Subcutaneous abdominal adipose tissue (tissue), 5 donors: ENCODE data around the gene SMARCB1.

Experiments used
- H3K27ac ChIP-seq: one replicate; pipeline ENCODE4 v1.7.0; 2013; ENCODE audit warnings: low read depth, mild to moderate bottlenecking, inconsistent platforms, low read length, moderate library complexity
- H3K27me3 ChIP-seq, 5 donors: one replicate each; pipeline ENCODE4 v1.7.0; 2013; ENCODE audit warnings: low read length in 5 of 5, inconsistent platforms in 1 of 5; ENCODE audit not compliant: control insufficient read depth in 5 of 5, insufficient read depth in 4 of 5
- H3K36me3 ChIP-seq, 5 donors: one replicate each; pipeline ENCODE4 v1.7.0; 2013; ENCODE audit warnings: low read length in 5 of 5; ENCODE audit not compliant: control insufficient read depth in 5 of 5, insufficient read depth in 5 of 5
- H3K4me1 ChIP-seq, 5 donors: one replicate each; pipeline ENCODE4 v1.7.0; 2013; ENCODE audit warnings: low read length in 5 of 5, mild to moderate bottlenecking in 3 of 5, moderate library complexity in 1 of 5; ENCODE audit not compliant: control insufficient read depth in 5 of 5, insufficient read depth in 5 of 5
- H3K4me3 ChIP-seq, 5 donors: one replicate each; pipeline ENCODE4 v1.7.0; 2013; ENCODE audit warnings: low read length in 5 of 5, low read depth in 1 of 5
- H3K9ac ChIP-seq, 5 donors: one replicate each; pipeline ENCODE4 v1.7.0; 2013; ENCODE audit warnings: low read length in 5 of 5, mild to moderate bottlenecking in 4 of 5, moderate library complexity in 3 of 5
- H3K9me3 ChIP-seq, 5 donors: one replicate each; pipeline ENCODE4 v1.7.0; 2013; ENCODE audit warnings: low read length in 5 of 5; ENCODE audit not compliant: control insufficient read depth in 5 of 5
- donor health status: healthy.
- donor health status: healthy.
- donor health status: healthy.
- donor health status: healthy.
- donor health status: healthy.

Gene SMARCB1

DNA sequence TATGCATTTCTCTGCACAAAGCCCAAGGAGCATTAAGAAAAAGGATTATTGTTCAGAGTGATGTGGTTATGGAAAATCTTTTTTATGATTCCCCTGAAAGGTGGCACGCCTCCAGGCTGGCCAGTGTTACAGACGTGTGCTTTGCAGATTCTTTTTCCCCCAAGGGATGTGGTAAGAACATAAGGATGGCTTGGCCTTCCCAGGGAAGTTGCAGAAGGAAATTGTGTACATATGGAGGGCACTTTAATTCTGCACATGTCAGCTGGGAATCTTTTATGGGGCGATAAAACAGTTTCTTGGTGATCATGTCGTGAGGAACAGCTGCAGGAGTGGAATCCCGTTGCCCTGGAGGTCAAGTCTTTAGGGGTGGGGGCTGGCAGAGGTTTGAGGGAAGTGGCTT lies 9.7 kb downstream of the SMARCB1 start:
- Histone ChIP-seq H3K4me1 (peaks cover 5 to 17% (median 16%) of the 10 kb centered on the region in 5 donors), H3K9me3 (no peaks in the 10 kb centered on the region), H3K27ac (no peak overlapping the region), H3K9ac (no peak overlapping the region), H3K4me3 (no peak overlapping the region), H3K36me3 (peaks cover 3 to 84% (median 59%) of the 10 kb centered on the region in 5 donors), H3K27me3 (no peaks in the 10 kb centered on the region)

DNA sequence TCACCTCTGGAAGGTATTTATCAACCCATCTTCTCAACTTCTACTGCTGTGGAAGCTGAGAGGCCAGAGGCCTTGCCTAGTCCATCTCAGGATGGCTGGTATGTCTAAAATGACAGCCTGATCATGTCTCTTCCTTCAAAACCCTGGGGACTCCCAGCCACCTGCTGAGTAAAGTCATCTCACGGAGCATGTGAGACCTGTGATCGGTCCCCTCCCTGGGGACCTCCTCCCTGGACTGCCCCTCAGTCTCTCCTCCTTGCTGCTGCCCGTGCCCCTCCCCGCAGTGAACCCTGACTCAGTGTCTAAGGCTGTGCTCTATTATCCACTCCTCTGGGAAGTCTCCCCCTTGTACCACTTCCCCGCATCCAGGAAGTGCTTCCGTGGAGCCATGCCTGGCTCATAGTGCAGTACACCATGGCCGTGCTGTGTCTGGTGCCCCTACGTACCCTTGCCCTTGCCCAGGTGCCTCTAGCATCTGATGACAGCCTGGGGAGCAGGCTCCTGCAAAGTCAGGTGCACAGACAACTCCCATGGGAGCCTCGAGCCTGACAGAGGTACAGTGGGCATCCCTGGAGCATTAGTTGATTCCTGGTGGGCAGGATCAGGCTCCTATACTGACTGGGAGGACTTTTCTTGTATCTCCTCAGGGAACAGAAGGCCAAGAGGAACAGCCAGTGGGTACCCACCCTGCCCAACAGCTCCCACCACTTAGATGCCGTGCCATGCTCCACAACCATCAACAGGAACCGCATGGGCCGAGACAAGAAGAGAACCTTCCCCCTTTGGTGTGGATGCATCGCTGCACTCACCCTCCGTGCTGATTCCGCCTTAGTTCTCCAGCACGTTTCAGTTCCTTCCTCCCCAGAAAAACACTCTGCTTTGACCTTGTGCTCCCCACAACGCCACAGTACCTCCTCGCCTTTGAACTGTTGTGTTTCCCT lies 13.8 kb downstream of the SMARCB1 start:
- Histone ChIP-seq H3K4me3 (no peak overlapping the region), H3K9ac (no peak overlapping the region), H3K36me3 (peaks cover 0 to 83% (median 62%) of the 10 kb centered on the region in 5 donors), H3K4me1 (peaks cover 0 to 12% (median 4%) of the 10 kb centered on the region in 5 donors), H3K27me3 (no peaks in the 10 kb centered on the region), H3K9me3 (no peaks in the 10 kb centered on the region), H3K27ac (no peak overlapping the region)

DNA sequence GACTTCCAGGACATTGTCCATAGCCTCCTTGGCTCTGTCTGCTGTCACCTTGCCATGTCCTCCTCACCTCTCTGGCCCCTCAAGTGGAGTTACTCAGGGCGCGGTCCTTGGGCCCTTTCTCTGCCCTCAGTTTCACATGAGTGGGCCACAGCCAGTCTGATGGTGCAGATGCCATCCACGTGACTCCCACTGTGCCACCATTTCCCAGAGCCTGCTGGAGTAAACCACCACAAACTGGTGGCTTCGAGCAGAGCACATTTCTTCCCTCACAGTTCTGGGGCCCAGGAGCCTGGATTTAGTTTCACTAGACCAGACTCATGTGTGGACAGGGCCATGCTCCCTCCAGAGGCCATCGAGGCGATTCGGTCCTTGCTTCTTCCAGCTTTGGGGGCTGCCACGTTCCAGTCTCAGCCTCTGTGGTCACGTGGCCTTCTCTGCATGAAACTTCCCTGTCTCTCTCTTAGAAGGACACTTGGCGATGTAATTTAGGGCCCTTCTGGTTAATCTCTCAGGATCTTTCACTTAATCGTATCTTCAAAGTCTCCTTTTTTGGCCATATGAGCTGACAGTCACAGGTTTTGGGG lies 14.6 kb downstream of the SMARCB1 start:
- H3K27ac ChIP-seq, result no peak overlapping the region
- H3K4me1 ChIP-seq, result peaks cover 0 to 9% (median 4%) of the 10 kb centered on the region in 5 donors
- H3K9me3 ChIP-seq, result no peaks in the 10 kb centered on the region
- H3K36me3 ChIP-seq, result peaks cover 3 to 83% (median 63%) of the 10 kb centered on the region in 5 donors
- no peak overlapping the region for H3K9ac ChIP-seq
- no peak overlapping the region for H3K4me3 ChIP-seq
- H3K27me3 ChIP-seq, result no peaks in the 10 kb centered on the region

DNA sequence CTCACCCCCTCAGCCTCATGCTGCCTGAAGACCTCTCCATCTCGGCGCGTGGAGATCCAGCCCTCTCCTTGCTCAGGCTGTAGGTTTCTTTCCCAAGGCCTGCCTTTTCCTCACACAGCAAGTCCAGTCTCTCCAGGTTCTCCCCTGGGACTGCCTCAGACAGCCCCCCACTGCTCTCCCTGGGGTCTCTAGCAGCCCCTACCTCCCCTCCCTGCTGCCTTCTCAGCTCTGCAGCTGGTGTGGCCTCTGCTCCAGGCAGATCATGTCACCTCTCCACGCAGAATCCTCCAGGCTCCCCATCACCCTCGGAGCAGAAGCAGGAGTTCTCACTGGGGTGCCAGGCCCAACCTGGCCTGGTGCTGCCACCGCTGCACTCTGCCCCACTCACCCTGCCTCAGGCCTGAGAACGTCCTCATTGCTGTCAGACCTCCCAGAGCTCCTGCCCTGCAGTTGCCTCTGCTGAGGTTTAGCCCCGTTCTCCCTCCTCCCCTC lies 15.2 kb downstream of the SMARCB1 start:
- H3K4me1 ChIP-seq, result peaks cover 0 to 4% (median 0%) of the 10 kb centered on the region in 5 donors
- H3K36me3 ChIP-seq, result peaks cover 3 to 84% (median 65%) of the 10 kb centered on the region in 5 donors
- H3K9ac ChIP-seq, result no peak overlapping the region
- H3K27ac ChIP-seq, result no peak overlapping the region
- H3K27me3 ChIP-seq, result no peaks in the 10 kb centered on the region
- H3K4me3 ChIP-seq, result no peak overlapping the region
- H3K9me3 ChIP-seq, result no peaks in the 10 kb centered on the region

DNA sequence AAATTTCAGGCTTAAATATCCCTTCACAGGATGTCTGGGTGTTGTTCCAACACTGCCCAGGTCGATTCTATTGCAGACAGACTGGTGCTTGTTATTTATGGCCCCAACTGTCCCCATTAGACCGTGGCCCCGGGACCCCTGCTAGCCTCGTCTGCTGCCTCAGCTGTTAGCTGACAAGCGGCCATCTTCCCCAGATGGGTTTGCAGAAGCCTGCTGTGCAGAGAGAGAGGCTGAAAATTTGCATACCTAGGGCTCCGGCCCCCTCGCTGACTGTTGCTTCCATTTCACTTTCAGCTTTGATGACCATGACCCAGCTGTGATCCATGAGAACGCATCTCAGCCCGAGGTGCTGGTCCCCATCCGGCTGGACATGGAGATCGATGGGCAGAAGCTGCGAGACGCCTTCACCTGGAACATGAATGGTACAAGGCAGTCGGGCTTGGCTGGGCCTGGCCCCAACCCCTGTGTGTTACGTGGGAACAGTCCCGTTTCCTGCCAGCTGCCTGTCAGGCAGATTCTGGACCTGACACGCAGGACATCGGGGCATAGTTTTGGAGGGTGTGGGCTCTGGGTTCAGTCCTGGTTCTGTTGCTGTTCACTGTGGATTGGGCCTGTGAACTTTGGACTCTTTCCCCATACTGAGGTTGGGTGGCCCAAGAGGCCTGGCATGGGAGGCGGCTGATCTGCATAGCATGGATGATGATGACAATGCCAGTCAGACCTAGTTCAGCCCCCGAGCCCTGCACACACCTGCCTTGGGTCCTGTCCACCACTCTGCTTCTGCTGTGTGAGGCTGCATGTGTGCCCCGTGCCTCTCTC lies 16.4 kb downstream of the SMARCB1 start:
- H3K9ac ChIP-seq, result no peak overlapping the region
- peaks cover 0 to 4% (median 0%) of the 10 kb centered on the region in 5 donors for H3K4me1 ChIP-seq
- H3K4me3 ChIP-seq, result no peak overlapping the region
- H3K27ac ChIP-seq, result no peak overlapping the region
- H3K36me3 ChIP-seq, result peaks cover 3 to 81% (median 65%) of the 10 kb centered on the region in 5 donors
- no peaks in the 10 kb centered on the region for H3K9me3 ChIP-seq
- no peaks in the 10 kb centered on the region for H3K27me3 ChIP-seq

DNA sequence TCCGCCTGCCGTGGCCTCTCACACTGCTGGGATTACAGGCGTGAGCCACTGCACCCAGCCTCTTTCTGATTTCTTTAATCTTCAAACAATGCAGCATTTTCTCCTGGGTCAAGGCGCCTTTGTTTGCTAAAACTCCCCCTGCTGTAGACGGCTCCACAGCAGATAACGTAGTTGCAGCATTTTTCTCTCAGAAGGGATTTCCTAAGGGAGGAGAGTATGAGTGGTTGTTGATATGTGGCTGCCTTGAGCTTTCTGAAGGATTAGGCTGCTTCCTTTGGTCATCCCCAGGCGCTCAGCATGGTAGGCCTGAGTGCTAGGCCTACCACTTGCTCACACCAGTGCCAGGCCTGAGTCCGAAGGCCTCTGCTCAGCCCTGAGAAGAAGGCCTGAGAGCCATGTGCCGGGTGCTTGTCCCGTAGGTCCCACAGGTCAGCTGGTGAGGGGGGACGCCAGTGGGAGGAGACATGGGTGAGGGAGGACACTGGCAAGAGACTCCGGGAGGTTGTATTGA lies 18.1 kb downstream of the SMARCB1 start:
- Histone ChIP-seq H3K36me3 (peaks cover 3 to 70% (median 65%) of the 10 kb centered on the region in 5 donors), H3K9ac (no peak overlapping the region), H3K4me1 (peaks cover 0 to 4% (median 0%) of the 10 kb centered on the region in 5 donors), H3K9me3 (no peaks in the 10 kb centered on the region), H3K4me3 (no peak overlapping the region), H3K27ac (no peak overlapping the region), H3K27me3 (no peaks in the 10 kb centered on the region)

DNA sequence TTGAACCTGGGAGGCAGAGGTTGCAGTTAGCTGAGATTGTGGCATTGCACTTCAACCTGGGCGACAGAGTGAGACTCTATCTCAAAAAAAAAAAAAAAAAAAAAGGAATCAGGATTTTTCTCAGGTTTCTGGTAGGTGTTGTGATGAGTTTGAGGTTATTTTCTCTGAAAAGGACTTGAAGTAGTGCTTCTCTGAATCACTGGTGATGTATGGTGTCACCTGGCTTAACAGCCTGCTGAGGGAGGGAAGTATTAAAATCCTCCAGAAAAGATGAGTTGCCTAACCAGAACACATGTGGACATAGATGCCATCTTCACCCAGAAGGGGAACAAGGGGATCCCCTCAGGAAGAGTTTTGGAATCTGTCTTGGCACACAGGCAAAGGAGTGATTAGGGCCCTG lies 20.1 kb downstream of the SMARCB1 start:
- Histone ChIP-seq H3K9ac (no peak overlapping the region), H3K36me3 (peaks cover 11 to 64% (median 46%) of the 10 kb centered on the region in 5 donors), H3K9me3 (no peaks in the 10 kb centered on the region), H3K27ac (no peak overlapping the region), H3K4me1 (peaks cover 0 to 4% (median 0%) of the 10 kb centered on the region in 5 donors), H3K27me3 (no peaks in the 10 kb centered on the region), H3K4me3 (no peak overlapping the region)

DNA sequence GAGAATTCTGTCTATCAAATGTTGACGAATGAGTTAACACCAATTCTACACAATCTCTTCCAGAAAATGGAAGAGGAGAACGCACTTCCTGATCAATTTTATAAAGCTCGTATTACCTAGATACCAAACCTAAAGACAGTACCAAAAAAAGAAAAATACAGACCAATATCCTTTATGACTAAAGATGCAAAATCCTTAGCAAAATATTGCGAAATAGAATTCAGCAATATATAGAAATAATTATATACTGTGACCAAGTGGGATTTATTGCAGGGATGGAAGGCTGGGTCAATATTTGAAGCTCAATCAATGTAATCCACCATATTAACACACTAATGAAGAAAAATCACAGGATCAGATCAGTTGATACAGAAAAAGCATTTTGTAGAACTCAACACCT lies 25.6 kb downstream of the SMARCB1 start:
- no peak overlapping the region for H3K9ac ChIP-seq
- H3K36me3 ChIP-seq, result peaks cover 12 to 46% (median 22%) of the 10 kb centered on the region in 5 donors
- no peak overlapping the region for H3K27ac ChIP-seq
- H3K27me3 ChIP-seq, result no peaks in the 10 kb centered on the region
- H3K4me1 ChIP-seq, result no peaks in the 10 kb centered on the region
- H3K9me3 ChIP-seq, result no peaks in the 10 kb centered on the region
- no peak overlapping the region for H3K4me3 ChIP-seq

DNA sequence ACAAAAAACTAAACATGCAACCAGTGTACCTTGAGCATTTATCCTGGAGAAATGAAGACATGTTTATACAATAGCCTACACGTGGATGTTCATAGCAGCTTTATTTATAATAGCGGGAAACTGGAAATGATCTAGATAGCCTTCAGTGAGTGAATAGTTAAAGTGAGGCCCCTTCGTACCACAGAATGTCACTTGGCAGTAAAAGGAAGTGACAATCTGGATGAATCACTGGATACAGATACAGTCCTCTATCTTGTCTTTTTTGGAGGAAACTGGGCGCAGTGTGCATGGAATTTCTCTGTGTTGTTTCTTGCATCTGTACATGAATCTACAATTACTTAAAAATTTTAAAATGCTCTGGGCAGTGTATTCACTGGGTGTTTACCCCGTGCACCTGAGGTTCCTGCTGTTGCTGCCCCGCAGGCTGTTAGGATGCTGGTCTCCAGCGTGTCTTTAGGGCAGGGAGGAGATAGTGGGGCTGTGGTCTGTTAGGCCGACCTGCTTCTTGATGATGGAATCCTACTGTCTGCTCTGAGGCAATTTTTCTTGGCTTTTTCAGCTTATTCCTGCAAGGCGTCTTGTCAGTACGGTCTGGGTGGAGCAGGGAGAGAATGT lies 28.9 kb downstream of the SMARCB1 start:
- no peaks in the 10 kb centered on the region for H3K4me1 ChIP-seq
- H3K27ac ChIP-seq, result no peak overlapping the region
- H3K9ac ChIP-seq, result no peak overlapping the region
- H3K27me3 ChIP-seq, result no peaks in the 10 kb centered on the region
- peaks cover 13 to 73% (median 39%) of the 10 kb centered on the region in 5 donors for H3K36me3 ChIP-seq
- no peaks in the 10 kb centered on the region for H3K9me3 ChIP-seq
- no peak overlapping the region for H3K4me3 ChIP-seq
